Measurements from ENCODE around the gene TNFAIP3. TPM values are rescaled to one million over a fixed set of nuclear protein-coding genes. Genes with fewer than 3 reads are reported as not detected.

Gene TNFAIP3
- total and polyA plus RNA-seq, 2 donors (not counting 1 experiment from before 2014, with no cell fraction given), result 86.2 to 92.0 TPM

DNA sequence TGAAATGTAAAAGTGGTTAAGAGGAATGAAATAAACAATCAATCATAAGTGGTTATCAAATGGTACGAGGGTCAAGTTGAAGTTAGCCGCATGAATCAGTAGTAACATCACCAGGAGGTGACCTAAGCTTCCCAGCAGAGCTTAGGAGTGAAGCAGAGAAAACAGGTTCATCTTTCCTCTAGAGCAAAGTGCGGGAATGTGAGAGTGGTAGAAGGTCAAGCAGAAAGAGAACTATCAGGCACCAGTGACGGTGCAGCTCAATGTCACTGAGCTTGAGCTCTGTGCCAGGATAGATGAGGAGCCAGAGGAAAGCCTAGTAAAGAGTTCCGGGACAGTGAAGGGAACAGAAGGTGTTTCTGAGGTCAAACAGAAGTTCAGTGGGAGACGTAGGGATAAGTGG lies 20.8 kb upstream of the TNFAIP3 start:
- ATAC-seq (ENCODE audit: low read depth), result no peak
- H3K9me3 ChIP-seq (ENCODE audit: control extremely low read depth in 1 of 3, control insufficient read depth in 2 of 3, insufficient read depth in 1 of 3, low read length in 2 of 3), result peaks cover 0 to 7% (median 0%) of the 10 kb centered on the region in 3 donors
- ChIA-PET CTCF (interaction anchor here (1.0 kb wide), 1 partner anchor 35 kb away, joined by 4 read pairs; no protein-coding TSS in a partner anchor), POLR2A (no interaction called here)
- no peak overlapping the region for H3K4me3 Mint-ChIP-seq
- H2AFZ ChIP-seq (ENCODE audit: insufficient read depth, low read depth, low read length, poor library complexity, severe bottlenecking), result no peak overlapping the region
- intact Hi-C loops (cut with micrococcal nuclease), result no loop called here
- no peaks in the 10 kb centered on the region for H3K27me3 ChIP-seq (replicated peaks in 1 of 4; ENCODE audit: control extremely low read depth in 1 of 4, control insufficient read depth in 3 of 4, insufficient read depth in 4 of 4, low read length in 3 of 4)
- no peak overlapping the region for H3K9ac ChIP-seq (ENCODE audit: low read length)
- TF ChIP-seq, protein P1, sequence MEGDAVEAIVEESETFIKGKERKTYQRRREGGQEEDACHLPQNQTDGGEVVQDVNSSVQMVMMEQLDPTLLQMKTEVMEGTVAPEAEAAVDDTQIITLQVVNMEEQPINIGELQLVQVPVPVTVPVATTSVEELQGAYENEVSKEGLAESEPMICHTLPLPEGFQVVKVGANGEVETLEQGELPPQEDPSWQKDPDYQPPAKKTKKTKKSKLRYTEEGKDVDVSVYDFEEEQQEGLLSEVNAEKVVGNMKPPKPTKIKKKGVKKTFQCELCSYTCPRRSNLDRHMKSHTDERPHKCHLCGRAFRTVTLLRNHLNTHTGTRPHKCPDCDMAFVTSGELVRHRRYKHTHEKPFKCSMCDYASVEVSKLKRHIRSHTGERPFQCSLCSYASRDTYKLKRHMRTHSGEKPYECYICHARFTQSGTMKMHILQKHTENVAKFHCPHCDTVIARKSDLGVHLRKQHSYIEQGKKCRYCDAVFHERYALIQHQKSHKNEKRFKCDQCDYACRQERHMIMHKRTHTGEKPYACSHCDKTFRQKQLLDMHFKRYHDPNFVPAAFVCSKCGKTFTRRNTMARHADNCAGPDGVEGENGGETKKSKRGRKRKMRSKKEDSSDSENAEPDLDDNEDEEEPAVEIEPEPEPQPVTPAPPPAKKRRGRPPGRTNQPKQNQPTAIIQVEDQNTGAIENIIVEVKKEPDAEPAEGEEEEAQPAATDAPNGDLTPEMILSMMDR (IDR thresholded peaks at IDR 0.05), result no peak
- no peak for TF ChIP-seq EZH2 (IDR thresholded peaks at IDR 0.05; ENCODE audit: borderline replicate concordance, insufficient read depth, low read depth, low read length, poor library complexity, severe bottlenecking)
- H3K4me1 ChIP-seq (ENCODE audit: control insufficient read depth in 2 of 2, insufficient read depth in 2 of 2, low read length in 2 of 2), result peaks cover 13 to 18% of the 10 kb centered on the region in 2 donors
- H3K27ac Mint-ChIP-seq, result no peak overlapping the region
- H3K79me2 ChIP-seq (ENCODE audit: control insufficient read depth, insufficient read depth, low read length), result no peaks in the 10 kb centered on the region
- H3K9me3 Mint-ChIP-seq (ENCODE audit: insufficient read depth), result no peaks in the 10 kb centered on the region
- no peak overlapping the region for H3K4me3 ChIP-seq (ENCODE audit: control extremely low read depth in 1 of 5, extremely low read depth in 1 of 5, insufficient read depth in 1 of 5, low read depth in 2 of 5, low read length in 4 of 5)
- H3K27me3 Mint-ChIP-seq, result no peaks in the 10 kb centered on the region
- DNase-seq, result no peak
- H4K20me1 ChIP-seq (ENCODE audit: control insufficient read depth, insufficient read depth, low read length, poor library complexity, severe bottlenecking), result no peaks in the 10 kb centered on the region
- 99% methylated on average over 6 of the region's 6 CpGs for WGBS (ENCODE audit: insufficient coverage)
- peak overlapping the region; percentile 42 to 78 for H3K27ac ChIP-seq (ENCODE audit: low read length in 2 of 2)
- H3K4me2 ChIP-seq (replicated peaks; ENCODE audit: low read depth, low read length, poor library complexity, severe bottlenecking), result no peak overlapping the region
- H3K36me3 ChIP-seq (replicated peaks in 1 of 2; ENCODE audit: control extremely low read depth in 1 of 2, control insufficient read depth in 1 of 2, extremely low read depth in 1 of 2, insufficient read depth in 2 of 2, low read length in 1 of 2), result no peaks in the 10 kb centered on the region
- H3K4me1 Mint-ChIP-seq, result no peaks in the 10 kb centered on the region

DNA sequence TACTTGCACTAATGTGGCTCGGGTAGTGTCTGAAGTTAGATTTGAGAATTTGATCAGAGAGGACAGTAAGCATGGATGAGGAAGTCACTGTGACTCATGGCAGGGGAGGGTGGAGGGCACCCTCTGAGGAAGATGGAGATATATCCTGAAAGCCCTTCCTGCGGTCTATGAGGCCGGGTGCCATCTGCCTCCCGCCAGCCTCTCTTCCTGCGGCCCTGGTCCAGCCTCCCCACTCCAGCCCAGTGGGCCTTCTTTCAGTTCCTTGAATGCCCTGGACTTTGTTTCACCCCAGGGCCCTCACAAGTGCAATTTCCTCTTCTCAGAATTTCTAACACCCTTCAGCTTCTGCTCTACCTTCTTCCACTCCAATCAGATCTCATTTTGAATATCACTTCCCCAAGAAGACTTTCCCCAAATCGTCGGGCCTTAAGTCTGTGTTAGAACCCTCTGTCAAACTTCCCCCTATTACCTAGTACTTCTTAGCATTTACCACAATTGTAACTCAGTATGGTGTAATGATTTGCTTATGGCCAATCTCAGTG lies 20.2 kb upstream of the TNFAIP3 start:
- H3K9me3 ChIP-seq (ENCODE audit: control extremely low read depth in 1 of 3, control insufficient read depth in 2 of 3, insufficient read depth in 1 of 3, low read length in 2 of 3), result peaks cover 0 to 7% (median 0%) of the 10 kb centered on the region in 3 donors
- Mint-ChIP-seq H3K9me3 (ENCODE audit: insufficient read depth) (no peaks in the 10 kb centered on the region), H3K4me3 (no peak overlapping the region), H3K27me3 (no peaks in the 10 kb centered on the region), H3K4me1 (no peaks in the 10 kb centered on the region), H3K27ac (no peak overlapping the region)
- no peaks in the 10 kb centered on the region for H4K20me1 ChIP-seq (ENCODE audit: control insufficient read depth, insufficient read depth, low read length, poor library complexity, severe bottlenecking)
- no peaks in the 10 kb centered on the region for H3K79me2 ChIP-seq (ENCODE audit: control insufficient read depth, insufficient read depth, low read length)
- H3K27me3 ChIP-seq (replicated peaks in 1 of 4; ENCODE audit: control extremely low read depth in 1 of 4, control insufficient read depth in 3 of 4, insufficient read depth in 4 of 4, low read length in 3 of 4), result no peaks in the 10 kb centered on the region
- H3K4me2 ChIP-seq (replicated peaks; ENCODE audit: low read depth, low read length, poor library complexity, severe bottlenecking), result peak overlapping the region; percentile 1
- peaks cover 13 to 18% of the 10 kb centered on the region in 2 donors for H3K4me1 ChIP-seq (ENCODE audit: control insufficient read depth in 2 of 2, insufficient read depth in 2 of 2, low read length in 2 of 2)
- 41% methylated on average over 5 of the region's 7 CpGs for WGBS (ENCODE audit: insufficient coverage)
- no peak overlapping the region for H3K4me3 ChIP-seq (ENCODE audit: control extremely low read depth in 1 of 5, extremely low read depth in 1 of 5, insufficient read depth in 1 of 5, low read depth in 2 of 5, low read length in 4 of 5)
- ATAC-seq (ENCODE audit: low read depth) (peak; percentile 79), DNase-seq (peak; percentile 72)
- no peak overlapping the region for H3K9ac ChIP-seq (ENCODE audit: low read length)
- CTCF ChIA-PET, result interaction anchor here (1.0 kb wide), 1 partner anchor 35 kb away, joined by 4 read pairs; no protein-coding TSS in a partner anchor
- TF ChIP-seq, protein P1 (IDR thresholded peaks at IDR 0.05), result no peak
- TF ChIP-seq EZH2 (IDR thresholded peaks at IDR 0.05; ENCODE audit: borderline replicate concordance, insufficient read depth, low read depth, low read length, poor library complexity, severe bottlenecking), result no peak
- POLR2A ChIA-PET, result no interaction called here
- peak overlapping the region; percentile 26 for H2AFZ ChIP-seq (ENCODE audit: insufficient read depth, low read depth, low read length, poor library complexity, severe bottlenecking)
- peak overlapping the region; percentile 42 to 78 for H3K27ac ChIP-seq (ENCODE audit: low read length in 2 of 2)
- no peaks in the 10 kb centered on the region for H3K36me3 ChIP-seq (replicated peaks in 1 of 2; ENCODE audit: control extremely low read depth in 1 of 2, control insufficient read depth in 1 of 2, extremely low read depth in 1 of 2, insufficient read depth in 2 of 2, low read length in 1 of 2)
- intact Hi-C loops (cut with micrococcal nuclease), result no loop called here
